ENCODE data around the gene PRELID3B. TPM values are rescaled to one million over a fixed set of nuclear protein-coding genes. Genes with fewer than 3 reads are reported as not detected.

Gene PRELID3B
- total and polyA plus RNA-seq, 2 of the 8 experiments (the other 6 are each of a cell fraction or from before 2014, with no cell fraction given), result 8.1 to 50.5 TPM

- Histone ChIP-seq H4K5ac (ENCODE audit: insufficient read length, low read depth, low read length) (no peak overlapping the region), H4K8ac (ENCODE audit: extremely low read depth, insufficient read depth, low read length) (no peak overlapping the region), H2BK5ac (ENCODE audit: low read depth, low read length) (no peak overlapping the region), H3K79me1 (ENCODE audit: low read depth, low read length) (no peaks in the 10 kb centered on the region), H4K20me1 (replicated peaks in 1 of 2; ENCODE audit: control insufficient read depth in 1 of 2, insufficient read depth in 2 of 2, low read length in 2 of 2) (peaks cover 0 to 6% of the 10 kb centered on the region in 2 experiments), H4K91ac (replicated peaks; ENCODE audit: insufficient read length, low read length) (no peak overlapping the region), H3K27ac (ENCODE audit: low read depth, low read length) (no peak overlapping the region), H2BK20ac (ENCODE audit: low read length) (no peak overlapping the region), H3K23me2 (ENCODE audit: low read depth, low read length) (peaks cover 2% of the 10 kb centered on the region; the same call in 1 of the 2 replicates), H3K23ac (ENCODE audit: insufficient read length) (no peak overlapping the region), H3K4me1 (replicated peaks in 1 of 4; ENCODE audit: control insufficient read depth in 3 of 4, insufficient read depth in 4 of 4, low read length in 3 of 4) (peaks cover 0 to 8% (median 5%) of the 10 kb centered on the region in 4 experiments; a peak in 3 of 7 replicates), H3K4me3 (ENCODE audit: extremely low read depth in 1 of 4, insufficient read depth in 2 of 4, low read depth in 3 of 4, low read length in 4 of 4) (no peak overlapping the region), H2BK15ac (ENCODE audit: low read length) (0 out of 2 replicates have a peak overlapping the region, but pooled peaks have one; percentile 29), H2BK12ac (ENCODE audit: low read depth, low read length) (no peak overlapping the region), H3K56ac (replicated peaks; ENCODE audit: insufficient read length, low read depth, low read length) (no peak overlapping the region), H3K4me2 (ENCODE audit: insufficient read depth in 1 of 2, low read depth in 2 of 2, low read length in 2 of 2) (peak overlapping the region; percentile 48 to 90; a peak in 1 of 4 replicates), H3K79me2 (ENCODE audit: control insufficient read depth in 1 of 2, insufficient read depth in 2 of 2, low read length in 2 of 2) (no peaks in the 10 kb centered on the region), H3K9ac (replicated peaks in 1 of 4; ENCODE audit: extremely low read depth in 1 of 4, low read depth in 3 of 4, low read length in 3 of 4) (no peak overlapping the region), H2AK5ac (ENCODE audit: low read depth, low read length) (peak overlapping the region; percentile 24; the same call in 1 of the 2 replicates), H3K14ac (ENCODE audit: insufficient read length) (no peak overlapping the region), H3K27me3 (replicated peaks in 1 of 4; ENCODE audit: control insufficient read depth in 3 of 4, extremely low read depth in 1 of 4, insufficient read depth in 3 of 4, low read length in 3 of 4) (peaks cover 0 to 12% (median 5%) of the 10 kb centered on the region in 4 experiments; a peak in 3 of 7 replicates), H3K18ac (ENCODE audit: extremely low read depth, low read length) (no peak overlapping the region), H3K36me3 (ENCODE audit: control insufficient read depth in 2 of 4, insufficient read depth in 4 of 4, low read length in 3 of 4) (no peaks in the 10 kb centered on the region), H3K4ac (replicated peaks; ENCODE audit: insufficient read length, low read depth, low read length) (no peak overlapping the region), H2BK120ac (replicated peaks; ENCODE audit: low read depth, low read length) (no peak overlapping the region), H2AFZ (ENCODE audit: low read length) (no peak overlapping the region), H3K9me3 (ENCODE audit: insufficient read depth in 2 of 2, low read depth in 1 of 2, low read length in 1 of 2) (no peaks in the 10 kb centered on the region)
- POLR2A ChIA-PET (ENCODE audit: partially characterized antibody), result interaction anchor here (0.6 to 1.4 kb wide), 4 partner anchors 13 to 19 kb away, joined by 3 read pairs; no protein-coding TSS in a partner anchor
- FAIRE-seq (no peak), DNase-seq (ENCODE audit: low read depth in 1 of 2, low spot score in 2 of 2) (no peak)
- WGBS, 2 experiments (ENCODE audit: extremely low coverage in 1 of 2, insufficient coverage in 1 of 2, insufficient read length in 1 of 2, insufficient replicate concordance in 2 of 2, low coverage in 1 of 2, low lambda C conversion rate in 2 of 2, missing lambda C conversion rate in 1 of 2), result 96% methylated on average over 3 of the region's 3 CpGs; no CpG with 5 or more reads in 1 of the 2 experiments
- CTCF ChIA-PET (ENCODE audit: partially characterized antibody), result interaction anchor here (0.9 kb wide), 1 partner anchor 8 kb away, joined by 3 read pairs; no protein-coding TSS in a partner anchor
- TF ChIP-seq SIX5 (IDR thresholded peaks at IDR 0.05; ENCODE audit: low read depth, low read length), result no peak
- TF ChIP-seq NRF1 (IDR thresholded peaks at IDR 0.05; ENCODE audit: low read depth, low read length), result no peak
- TF ChIP-seq JUND (IDR thresholded peaks at IDR 0.05; ENCODE audit: low read length), result no peak
- no peak for TF ChIP-seq RBBP5 (IDR thresholded peaks at IDR 0.05; ENCODE audit: borderline replicate concordance, low read depth, low read length)
- no peak for TF ChIP-seq BCL11A (IDR thresholded peaks at IDR 0.05; ENCODE audit: low read depth in 2 of 2, low read length in 2 of 2)
- TF ChIP-seq SP4 (IDR thresholded peaks at IDR 0.05; ENCODE audit: low read length), result no peak
- TF ChIP-seq EP300 (IDR thresholded peaks at IDR 0.05; ENCODE audit: borderline replicate concordance in 1 of 2, low read depth in 2 of 2, low read length in 2 of 2), result no peak
- TF ChIP-seq TAF7 (optimal IDR thresholded peaks at IDR 0.05; ENCODE audit: borderline replicate concordance, low read depth, low read length), result no peak
- no peak for TF ChIP-seq RFX5 (IDR thresholded peaks at IDR 0.05; ENCODE audit: borderline replicate concordance, low read depth, low read length)
- no peak for TF ChIP-seq KDM4A (IDR thresholded peaks at IDR 0.05; ENCODE audit: low read depth, low read length, severe bottlenecking)
- no peak for TF ChIP-seq GABPA (IDR thresholded peaks at IDR 0.05; ENCODE audit: borderline replicate concordance, insufficient read depth, low read length)
- TF ChIP-seq KDM5A (IDR thresholded peaks at IDR 0.05; ENCODE audit: low read length), result no peak
- TF ChIP-seq MAFK (IDR thresholded peaks at IDR 0.05; ENCODE audit: low read depth, low read length), result no peak
These were observed 36.9 kb downstream of the PRELID3B start for GRCh38 chr20:59005523-59006166.
